ENCODE results near the gene IRAK4.

The IRAK4 gene

DNA sequence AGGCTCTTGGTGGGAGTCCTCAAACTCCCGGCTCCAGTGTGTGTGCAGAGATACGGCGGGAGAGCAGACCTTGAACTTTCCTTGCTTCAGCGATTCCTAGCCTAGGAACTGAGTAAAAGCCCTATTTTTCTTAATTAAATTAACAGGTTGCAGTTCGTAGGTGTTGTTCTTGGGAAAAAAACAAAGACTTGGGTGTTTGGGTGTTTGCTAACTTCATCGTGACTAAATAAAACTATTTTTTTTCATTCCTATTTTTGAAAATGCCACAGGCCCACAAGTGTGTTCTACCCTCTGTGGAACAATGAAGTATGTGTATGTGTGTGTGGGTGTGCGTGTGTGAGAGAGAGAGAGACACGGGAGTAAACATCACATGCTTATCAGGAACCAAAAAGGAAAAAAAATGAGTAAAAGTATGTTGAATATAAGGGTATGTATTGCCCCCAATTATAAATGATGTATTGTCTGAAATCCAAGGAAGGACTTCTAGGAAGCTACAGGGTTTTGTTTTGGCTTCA is 77.8 kb downstream of the IRAK4 start:
- DNase-seq (ENCODE audit: low read depth), result no peak

All from stimulated activated CD8-positive, alpha-beta memory T cell treated with anti-CD3 and anti-CD28 coated beads, Interleukin-12 subunit alpha, Interleukin-12 subunit beta, amount 100 ng/mL, for 1 hour (primary cell).